Glutamatergic neuron (in vitro differentiated cells): ENCODE measurements around the gene AUTS2. TPM values are rescaled to one million over a fixed set of nuclear protein-coding genes. Genes with fewer than 3 reads are reported as not detected.

ENCODE experiments used
- DNase-seq: peaks from one replicate; pipeline ENCODE4 v3.0.0; 2022
- H3K27ac Mint-ChIP-seq: one replicate; pipeline ENCODE4 v1.8.0; 2020; ENCODE audit warnings: mild to moderate bottlenecking, mixed read lengths, inconsistent platforms; ENCODE audit not compliant: unreplicated experiment
- H3K27me3 Mint-ChIP-seq: one replicate; pipeline ENCODE4 v1.8.0; 2020; ENCODE audit warnings: mild to moderate bottlenecking, moderate library complexity, mixed read lengths, inconsistent platforms; ENCODE audit not compliant: unreplicated experiment
- H3K36me3 Mint-ChIP-seq: one replicate; pipeline ENCODE4 v1.8.0; 2020; ENCODE audit warnings: mild to moderate bottlenecking, mixed read lengths, inconsistent platforms; ENCODE audit not compliant: unreplicated experiment
- H3K4me1 Mint-ChIP-seq: one replicate; pipeline ENCODE4 v1.8.0; 2020; ENCODE audit warnings: mild to moderate bottlenecking, low read depth, mixed read lengths, inconsistent platforms; ENCODE audit not compliant: unreplicated experiment
- H3K4me3 Mint-ChIP-seq: one replicate; pipeline ENCODE4 v1.8.0; 2020; ENCODE audit warnings: mild to moderate bottlenecking, mixed read lengths, inconsistent platforms; ENCODE audit not compliant: unreplicated experiment
- H3K9me3 Mint-ChIP-seq: one replicate; pipeline ENCODE4 v1.8.0; 2020; ENCODE audit warnings: mild to moderate bottlenecking, moderate library complexity, mixed read lengths, inconsistent platforms; ENCODE audit not compliant: unreplicated experiment
- CTCF ChIP-seq: fragments of 200-600 bp; sonication (generic); IDR thresholded peaks from one replicate; pipeline ENCODE4 v1.5.0; 2021; ENCODE audit not compliant: partially characterized antibody, unreplicated experiment
- total RNA-seq: library from RNA; stranded (reverse); fragmentation: NEBNext Ultra II Directional; extraction: Animal tissue kit (Norgen Biotek cat#: 25700); gene quantifications from one replicate; pipeline ENCODE4 v1.2.1, GENCODE V29; 2021; ENCODE audit not compliant: unreplicated experiment

The AUTS2 gene
- total RNA-seq, 1 donor from 2014 or later, result 300 TPM

- no peak for DNase-seq
- Mint-ChIP-seq H3K27ac (no peak overlapping the region), H3K27me3 (no peaks in the 10 kb centered on the region), H3K36me3 (no peaks in the 10 kb centered on the region), H3K9me3 (peaks cover 3% of the 10 kb centered on the region), H3K4me3 (no peak overlapping the region), H3K4me1 (peaks cover 8% of the 10 kb centered on the region)
- no peak for TF ChIP-seq CTCF
These were observed 705.0 kb downstream of the AUTS2 start for GRCh38 chr7:70303309-70303708.

DNA sequence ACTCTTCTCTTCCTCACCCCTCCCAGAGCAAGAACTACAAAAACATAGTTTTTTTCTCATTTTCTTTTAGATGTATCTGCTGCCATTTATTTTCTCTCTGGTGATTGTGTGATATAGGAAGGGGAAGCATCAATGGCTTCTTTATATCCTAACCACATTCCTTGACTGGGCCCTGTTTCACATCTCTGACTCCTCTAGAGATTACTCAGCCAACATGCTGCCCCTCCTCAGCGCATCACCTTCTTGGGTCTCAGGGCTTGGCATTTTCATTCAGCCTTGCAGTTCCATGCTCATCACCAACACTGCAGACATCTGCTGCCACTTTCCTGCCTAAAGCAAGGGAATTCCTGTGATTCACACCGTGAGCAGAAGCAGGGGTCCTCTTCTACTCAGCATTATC, 705.5 kb downstream of the AUTS2 start:
- H3K4me1 Mint-ChIP-seq, result peaks cover 8% of the 10 kb centered on the region
- no peak overlapping the region for H3K4me3 Mint-ChIP-seq
- DNase-seq, result no peak
- no peaks in the 10 kb centered on the region for H3K36me3 Mint-ChIP-seq
- H3K27ac Mint-ChIP-seq, result no peak overlapping the region
- H3K27me3 Mint-ChIP-seq, result no peaks in the 10 kb centered on the region
- peaks cover 3% of the 10 kb centered on the region for H3K9me3 Mint-ChIP-seq
- no peak for TF ChIP-seq CTCF

- Mint-ChIP-seq H3K36me3 (no peaks in the 10 kb centered on the region), H3K27me3 (no peaks in the 10 kb centered on the region), H3K27ac (no peak overlapping the region), H3K4me3 (no peak overlapping the region), H3K4me1 (peaks cover 8% of the 10 kb centered on the region), H3K9me3 (peaks cover 3% of the 10 kb centered on the region)
- no peak for TF ChIP-seq CTCF
- no peak for DNase-seq
These were observed 707.9 kb downstream of the AUTS2 start for GRCh38 chr7:70306173-70306572.

DNA sequence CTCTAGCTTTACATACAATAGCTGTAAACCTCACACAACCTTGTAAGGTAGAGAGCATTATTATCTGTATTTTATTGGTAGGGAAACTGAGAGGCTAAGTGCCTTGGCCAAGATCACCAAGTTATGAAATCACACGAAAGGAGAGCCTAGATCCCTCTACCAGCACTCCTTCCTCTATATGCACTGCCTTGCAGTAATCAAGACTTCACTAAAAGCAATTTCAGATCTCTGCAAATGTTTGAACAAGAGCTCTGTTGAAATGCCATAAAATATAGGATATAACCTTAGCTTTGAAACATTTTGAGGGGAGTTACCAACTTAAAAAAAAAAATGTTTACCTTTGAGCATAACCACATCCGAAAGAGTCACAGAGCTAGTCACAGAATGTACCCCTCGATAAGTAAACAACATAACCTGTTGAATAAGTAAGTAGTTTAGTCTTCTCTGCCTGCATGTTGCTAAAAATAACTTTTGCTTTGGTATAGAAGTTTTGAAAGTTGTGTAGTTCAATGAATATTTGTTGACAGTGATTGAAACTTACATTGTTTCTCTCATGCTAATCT, 709.4 kb downstream of the AUTS2 start:
- DNase-seq, result no peak
- peaks cover 1% of the 10 kb centered on the region for H3K9me3 Mint-ChIP-seq
- H3K27ac Mint-ChIP-seq, result no peak overlapping the region
- no peak for TF ChIP-seq CTCF
- peaks cover 8% of the 10 kb centered on the region for H3K4me1 Mint-ChIP-seq
- H3K4me3 Mint-ChIP-seq, result no peak overlapping the region
- H3K36me3 Mint-ChIP-seq, result no peaks in the 10 kb centered on the region
- no peaks in the 10 kb centered on the region for H3K27me3 Mint-ChIP-seq

- H3K27ac Mint-ChIP-seq, result no peak overlapping the region
- H3K4me3 Mint-ChIP-seq, result no peak overlapping the region
- H3K9me3 Mint-ChIP-seq, result no peaks in the 10 kb centered on the region
- H3K36me3 Mint-ChIP-seq, result no peaks in the 10 kb centered on the region
- H3K4me1 Mint-ChIP-seq, result peaks cover 11% of the 10 kb centered on the region
- H3K27me3 Mint-ChIP-seq, result peaks cover 2% of the 10 kb centered on the region
- no peak for DNase-seq
- no peak for TF ChIP-seq CTCF
These were observed 714.1 kb downstream of the AUTS2 start for GRCh38 chr7:70312336-70312735.
